ENCODE results near the gene TECPR1. TPM values are rescaled to one million over a fixed set of nuclear protein-coding genes. Genes with fewer than 3 reads are reported as not detected.

Gene TECPR1
- total RNA-seq, 1 donor from 2014 or later, result 10.8 TPM

DNA sequence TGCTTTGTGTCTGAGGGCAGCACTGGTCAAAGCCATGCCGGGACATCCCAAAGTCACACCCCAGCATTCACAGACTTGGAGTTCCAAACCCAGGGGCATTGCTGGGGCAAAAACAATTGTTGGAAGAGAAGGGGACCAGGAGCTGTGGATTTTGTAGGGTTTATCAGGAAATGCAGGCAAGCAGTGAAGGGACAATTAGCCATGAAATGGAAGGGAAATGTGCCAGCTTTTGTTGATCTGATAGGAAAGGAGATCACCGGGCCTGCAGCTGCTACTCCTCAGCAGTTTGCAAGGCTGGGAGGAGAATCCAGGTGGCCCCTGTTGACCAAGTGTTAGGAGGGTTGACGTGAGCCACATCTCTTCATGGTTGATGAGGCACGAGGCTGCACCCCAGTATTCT, 26.9 kb upstream of the TECPR1 start:
- peaks cover 22% of the 10 kb centered on the region for H3K79me2 ChIP-seq (ENCODE audit: low read depth)
- H3K4me1 ChIP-seq, result peaks cover 8% of the 10 kb centered on the region
- H3K4me3 Mint-ChIP-seq, result no peak overlapping the region
- H3K9ac ChIP-seq, result no peak overlapping the region
- peaks cover 14% of the 10 kb centered on the region for H3K4me1 Mint-ChIP-seq
- H3K4me3 ChIP-seq, result no peak overlapping the region
- H3F3A ChIP-seq (ENCODE audit: low read depth), result peaks cover 12% of the 10 kb centered on the region
- no peaks in the 10 kb centered on the region for H3K9me3 Mint-ChIP-seq
- peaks cover 2% of the 10 kb centered on the region for H3K27me3 Mint-ChIP-seq (ENCODE audit: insufficient read depth, low read depth)
- DNase-seq (ENCODE audit: low spot score), result no peak
- no peaks in the 10 kb centered on the region for H3K36me3 ChIP-seq
- no peak overlapping the region for H3K4me2 ChIP-seq
- no peak overlapping the region for H2AFZ ChIP-seq (replicated peaks)
- H4K20me1 ChIP-seq (ENCODE audit: low read depth), result peaks cover 20% of the 10 kb centered on the region
- H3K36me3 Mint-ChIP-seq, result peaks cover 5% of the 10 kb centered on the region
- H3K9me3 ChIP-seq (ENCODE audit: low read depth), result no peaks in the 10 kb centered on the region
- peak overlapping the region; percentile 13 for H3K27ac Mint-ChIP-seq
- no peak overlapping the region for H3K27ac ChIP-seq
- TF ChIP-seq, protein P1, sequence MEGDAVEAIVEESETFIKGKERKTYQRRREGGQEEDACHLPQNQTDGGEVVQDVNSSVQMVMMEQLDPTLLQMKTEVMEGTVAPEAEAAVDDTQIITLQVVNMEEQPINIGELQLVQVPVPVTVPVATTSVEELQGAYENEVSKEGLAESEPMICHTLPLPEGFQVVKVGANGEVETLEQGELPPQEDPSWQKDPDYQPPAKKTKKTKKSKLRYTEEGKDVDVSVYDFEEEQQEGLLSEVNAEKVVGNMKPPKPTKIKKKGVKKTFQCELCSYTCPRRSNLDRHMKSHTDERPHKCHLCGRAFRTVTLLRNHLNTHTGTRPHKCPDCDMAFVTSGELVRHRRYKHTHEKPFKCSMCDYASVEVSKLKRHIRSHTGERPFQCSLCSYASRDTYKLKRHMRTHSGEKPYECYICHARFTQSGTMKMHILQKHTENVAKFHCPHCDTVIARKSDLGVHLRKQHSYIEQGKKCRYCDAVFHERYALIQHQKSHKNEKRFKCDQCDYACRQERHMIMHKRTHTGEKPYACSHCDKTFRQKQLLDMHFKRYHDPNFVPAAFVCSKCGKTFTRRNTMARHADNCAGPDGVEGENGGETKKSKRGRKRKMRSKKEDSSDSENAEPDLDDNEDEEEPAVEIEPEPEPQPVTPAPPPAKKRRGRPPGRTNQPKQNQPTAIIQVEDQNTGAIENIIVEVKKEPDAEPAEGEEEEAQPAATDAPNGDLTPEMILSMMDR (IDR thresholded peaks at IDR 0.05), result no peak
- no peak for TF ChIP-seq EZH2 (IDR thresholded peaks at IDR 0.05)
- no peaks in the 10 kb centered on the region for H3K27me3 ChIP-seq

DNA sequence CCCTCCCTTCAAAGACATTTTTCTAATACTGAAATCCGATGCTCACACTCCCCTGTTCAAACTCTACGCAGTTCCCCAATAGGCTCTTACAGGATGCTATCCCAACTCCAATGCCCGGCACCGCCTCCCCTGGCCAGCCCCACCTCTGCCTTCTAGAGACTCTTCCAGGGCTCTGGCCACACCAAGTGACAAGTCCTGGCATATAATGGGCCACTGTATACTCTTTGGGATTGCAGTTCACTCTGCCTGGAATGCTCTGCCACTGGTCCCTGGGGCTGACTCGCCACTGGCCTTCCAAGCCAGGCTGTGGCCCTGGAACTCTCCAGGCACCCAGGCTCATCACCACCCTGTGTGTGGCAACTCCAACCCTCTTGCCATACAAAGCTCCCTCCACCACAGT, 26.4 kb upstream of the TECPR1 start:
- H3K27ac ChIP-seq, result no peak overlapping the region
- Mint-ChIP-seq H3K9me3 (no peaks in the 10 kb centered on the region), H3K4me3 (no peak overlapping the region), H3K27ac (peak overlapping the region; percentile 13), H3K4me1 (peaks cover 14% of the 10 kb centered on the region), H3K36me3 (peaks cover 5% of the 10 kb centered on the region), H3K27me3 (ENCODE audit: insufficient read depth, low read depth) (peaks cover 2% of the 10 kb centered on the region)
- peaks cover 12% of the 10 kb centered on the region for H3F3A ChIP-seq (ENCODE audit: low read depth)
- no peaks in the 10 kb centered on the region for H3K36me3 ChIP-seq
- H3K4me2 ChIP-seq, result no peak overlapping the region
- H2AFZ ChIP-seq (replicated peaks), result no peak overlapping the region
- no peaks in the 10 kb centered on the region for H3K9me3 ChIP-seq (ENCODE audit: low read depth)
- no peak overlapping the region for H3K9ac ChIP-seq
- peaks cover 8% of the 10 kb centered on the region for H3K4me1 ChIP-seq
- no peaks in the 10 kb centered on the region for H3K27me3 ChIP-seq
- no peak overlapping the region for H3K4me3 ChIP-seq
- peaks cover 17% of the 10 kb centered on the region for H3K79me2 ChIP-seq (ENCODE audit: low read depth)
- TF ChIP-seq, protein P1 (IDR thresholded peaks at IDR 0.05), result no peak
- TF ChIP-seq EZH2 (IDR thresholded peaks at IDR 0.05), result no peak
- TF ChIP-seq EZH2phosphoT487 (IDR thresholded peaks at IDR 0.05), result no peak
- no peak for DNase-seq (ENCODE audit: low spot score)
- peaks cover 14% of the 10 kb centered on the region for H4K20me1 ChIP-seq (ENCODE audit: low read depth)

DNA sequence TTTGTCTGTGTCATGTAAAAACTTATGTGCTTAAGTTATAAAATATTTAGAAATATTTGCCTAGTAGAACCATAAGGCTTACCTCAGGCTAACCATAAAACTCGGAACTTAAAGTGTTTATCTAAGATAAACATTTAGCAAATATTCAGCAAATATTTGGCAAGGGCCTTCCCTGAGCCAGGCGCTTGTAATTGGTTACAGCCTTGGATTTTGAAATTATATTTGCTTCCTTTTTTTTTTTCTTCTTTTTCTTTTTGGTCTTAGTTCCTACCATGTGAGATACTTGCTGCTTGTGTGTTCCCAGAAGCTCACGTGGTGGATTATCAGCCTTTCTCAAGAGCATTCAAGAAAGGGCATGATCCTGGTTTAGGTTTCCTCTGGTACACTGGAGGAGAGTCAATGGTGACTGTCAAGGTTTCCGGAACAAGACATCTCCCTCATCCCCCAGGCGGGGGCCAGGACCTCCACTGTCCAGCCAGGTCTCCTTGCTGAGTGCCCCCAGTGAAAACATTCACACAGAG, 24.3 kb upstream of the TECPR1 start:
- Histone ChIP-seq H2AFZ (replicated peaks) (no peak overlapping the region), H3K4me2 (no peak overlapping the region), H3K27me3 (no peaks in the 10 kb centered on the region), H3K4me3 (no peak overlapping the region), H4K20me1 (ENCODE audit: low read depth) (no peaks in the 10 kb centered on the region), H3K36me3 (no peaks in the 10 kb centered on the region), H3K27ac (no peak overlapping the region), H3K9ac (no peak overlapping the region), H3K79me2 (ENCODE audit: low read depth) (no peaks in the 10 kb centered on the region), H3K9me3 (ENCODE audit: low read depth) (no peaks in the 10 kb centered on the region), H3F3A (ENCODE audit: low read depth) (peaks cover 12% of the 10 kb centered on the region), H3K4me1 (no peaks in the 10 kb centered on the region)
- peaks cover 5% of the 10 kb centered on the region for H3K4me1 Mint-ChIP-seq
- H3K36me3 Mint-ChIP-seq, result no peaks in the 10 kb centered on the region
- peaks cover 2% of the 10 kb centered on the region for H3K27me3 Mint-ChIP-seq (ENCODE audit: insufficient read depth, low read depth)
- H3K27ac Mint-ChIP-seq, result no peak overlapping the region
- H3K9me3 Mint-ChIP-seq, result no peaks in the 10 kb centered on the region
- TF ChIP-seq EZH2phosphoT487 (IDR thresholded peaks at IDR 0.05), result no peak
- no peak for TF ChIP-seq EZH2 (IDR thresholded peaks at IDR 0.05)
- TF ChIP-seq, protein P1 (IDR thresholded peaks at IDR 0.05), result no peak
- no peak for DNase-seq (ENCODE audit: low spot score)
- no peak overlapping the region for H3K4me3 Mint-ChIP-seq

Measured in neural progenitor cell (in vitro differentiated cells).